HG02840 (cell line): ENCODE data around the gene SLC27A1.
A peak's percentile ranks its signal among the peaks of the same experiment; 100 is the strongest.
"Not testable (repeated sequence)": the region's sequence is repeated elsewhere in the genome, so short reads cannot be mapped to it uniquely, and the experiment has no call there.

Experiments used
- ATAC-seq: cut with Tn5 transposase; IDR thresholded peaks from one replicate; pipeline ENCODE4 v1.9.1; 2021; ENCODE audit warnings: mild to moderate bottlenecking, moderate library complexity, moderate number of reproducible peaks; ENCODE audit not compliant: unreplicated experiment, low FRiP score

The SLC27A1 gene

GRCh38 chr19:17506745-17507144 is 36.4 kb downstream of the SLC27A1 start:
- ATAC-seq = no peak

- not testable (repeated sequence) for ATAC-seq
Observed at GRCh38 chr19:17508558-17508933, 38.2 kb downstream of the SLC27A1 start.

GRCh38 chr19:17510220-17510993 is 40.1 kb downstream of the SLC27A1 start:
- no peak for ATAC-seq

DNA sequence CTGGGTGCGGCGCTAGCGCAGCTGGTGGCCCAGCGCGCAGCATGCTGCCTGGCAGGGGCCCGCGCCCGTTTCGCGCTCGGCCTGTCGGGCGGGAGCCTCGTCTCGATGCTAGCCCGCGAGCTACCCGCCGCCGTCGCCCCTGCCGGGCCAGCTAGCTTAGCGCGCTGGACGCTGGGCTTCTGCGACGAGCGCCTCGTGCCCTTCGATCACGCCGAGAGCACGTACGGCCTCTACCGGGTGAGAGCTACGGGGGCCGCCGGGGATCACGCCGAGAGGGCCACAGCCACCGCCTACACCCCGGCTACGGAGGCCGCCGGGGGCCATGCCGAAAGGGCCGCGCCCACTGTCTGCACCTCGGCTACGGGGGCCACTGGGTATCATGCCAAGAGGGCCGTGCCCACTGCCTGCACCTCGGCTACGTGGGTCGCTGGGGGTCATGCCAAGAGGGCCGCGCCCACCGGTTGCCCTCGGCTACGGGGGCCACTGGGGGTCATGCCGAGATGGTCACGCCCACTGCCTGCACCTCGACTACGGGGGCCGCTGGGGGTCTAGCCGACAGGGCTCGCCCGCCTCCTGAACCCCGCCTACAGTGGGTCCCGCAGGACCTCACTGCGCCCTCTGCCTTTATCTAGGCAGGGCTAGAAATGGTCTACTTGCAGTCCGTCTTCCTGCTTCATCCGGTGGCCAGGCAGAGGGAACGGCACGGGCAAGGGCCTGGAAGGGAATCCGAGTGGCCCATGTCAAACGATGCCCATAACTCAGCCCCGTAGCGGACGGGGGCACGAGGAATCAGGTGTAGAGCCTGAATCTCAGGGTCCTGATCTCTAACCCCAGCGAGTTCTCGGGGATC is 41.6 kb downstream of the SLC27A1 start:
- ATAC-seq = peak; percentile 57

GRCh38 chr19:17512574-17512939 is 42.2 kb downstream of the SLC27A1 start:
- ATAC-seq = no peak

- ATAC-seq = no peak
Observed at GRCh38 chr19:17515408-17516149, 45.3 kb downstream of the SLC27A1 start.

DNA sequence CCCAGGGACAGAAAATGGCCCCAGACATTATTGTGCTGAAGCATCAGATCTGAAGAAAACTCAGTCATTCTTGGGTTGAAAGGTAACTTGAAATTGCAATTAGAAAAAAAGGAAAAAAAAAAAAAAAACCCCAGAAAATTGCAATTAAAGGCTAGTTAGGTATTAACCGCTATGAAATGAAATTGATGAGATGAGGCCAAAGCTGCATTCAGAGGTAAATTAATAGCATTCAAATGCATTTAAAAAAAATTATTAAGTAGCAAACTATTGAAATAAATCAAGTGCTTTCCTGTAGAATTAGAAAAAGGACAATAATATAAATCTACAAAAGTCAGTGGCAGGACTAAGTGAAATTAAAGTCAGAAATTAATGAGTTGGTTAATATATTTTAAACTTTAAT is 47.6 kb downstream of the SLC27A1 start:
- no peak for ATAC-seq

- ATAC-seq = not testable (repeated sequence)
Observed at GRCh38 chr19:17518654-17519053, 48.3 kb downstream of the SLC27A1 start.

- no peak for ATAC-seq
Observed at GRCh38 chr19:17519967-17520366, 49.6 kb downstream of the SLC27A1 start.

GRCh38 chr19:17520865-17521264 is 50.5 kb downstream of the SLC27A1 start:
- no peak for ATAC-seq

- peak; percentile 70 for ATAC-seq
Observed at GRCh38 chr19:17522988-17523872, 52.9 kb downstream of the SLC27A1 start.

DNA sequence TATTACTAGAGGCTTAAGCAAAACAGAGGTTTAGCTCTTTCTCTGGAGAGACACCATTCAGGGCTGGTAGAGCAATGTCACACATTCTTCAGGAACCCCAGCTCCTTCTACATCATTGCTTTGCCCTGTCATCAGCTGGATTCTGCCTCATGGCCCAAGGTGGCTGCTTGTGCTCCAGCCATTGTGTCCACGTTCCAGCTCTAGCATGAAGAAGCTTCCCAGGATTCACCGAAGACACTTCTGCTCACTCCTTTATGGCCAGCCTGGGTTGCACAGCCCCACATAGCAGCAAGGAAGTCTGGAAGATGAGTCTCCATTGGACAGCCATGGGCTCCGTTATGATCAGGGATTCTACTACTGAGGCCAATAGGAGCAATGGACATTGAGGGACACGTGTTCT is 54.3 kb downstream of the SLC27A1 start:
- ATAC-seq = no peak

GRCh38 chr19:17525141-17525540 is 54.8 kb downstream of the SLC27A1 start:
- ATAC-seq = no peak

DNA sequence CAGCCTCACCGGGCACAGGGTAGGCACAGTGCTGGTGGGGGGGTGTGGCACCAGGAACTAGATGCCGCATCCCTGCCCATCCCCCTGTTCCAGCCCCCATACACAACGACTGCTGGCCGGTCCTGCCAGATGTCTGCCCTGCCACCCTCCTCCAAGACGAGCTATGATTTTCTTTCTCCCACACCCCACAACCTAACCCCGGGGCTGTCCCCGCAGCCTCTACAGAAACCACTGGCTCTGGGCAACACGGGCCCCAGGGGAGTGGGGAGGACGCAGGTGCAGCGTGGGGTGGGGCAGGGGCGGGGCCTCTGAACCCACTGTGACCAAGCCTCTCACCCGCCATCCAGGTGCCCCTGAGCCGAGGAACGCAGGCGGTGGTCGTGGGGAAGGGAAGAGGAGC is 56.6 kb downstream of the SLC27A1 start:
- no peak for ATAC-seq

- no peak for ATAC-seq
Observed at GRCh38 chr19:17527326-17527725, 57.0 kb downstream of the SLC27A1 start.

GRCh38 chr19:17528610-17529009 is 58.3 kb downstream of the SLC27A1 start:
- no peak for ATAC-seq

GRCh38 chr19:17529239-17530158 is 59.2 kb downstream of the SLC27A1 start:
- no peak for ATAC-seq

GRCh38 chr19:17530586-17530985 is 60.3 kb downstream of the SLC27A1 start:
- no peak for ATAC-seq

- no peak for ATAC-seq
Observed at GRCh38 chr19:17532116-17532515, 61.8 kb downstream of the SLC27A1 start.
